ENCODE measurements around the gene MEF2D.

- TF ChIP-seq CTCF (conservative IDR thresholded peaks at IDR 0.05; ENCODE audit: low read depth, low read length) (no peak), EZH2 (IDR thresholded peaks at IDR 0.05; ENCODE audit: borderline replicate concordance, low read depth, low read length, poor library complexity, severe bottlenecking) (no peak)
Observed at GRCh38 chr1:156505679-156506298, 5.2 kb upstream of the MEF2D start.

Measured in A673 (cell line).